A673 (cell line): ENCODE measurements around the gene CAVIN2. TPM values are rescaled to one million over a fixed set of nuclear protein-coding genes. Genes with fewer than 3 reads are reported as not detected.

Experiments used
- BruUV-seq: library from RNA; stranded (reverse); fragments of 400-500 nt; replicated peaks from 2 replicates; lab custom pipeline; 2021; lab: Mats Ljungman, UMichigan
- CTCF ChIA-PET: fragments of 300-600 bp; sonication (Branson Sonifier 250); formaldehyde crosslinking; loops from one replicate; lab custom pipeline; 2022; ENCODE audit warnings: antibody characterized with exemption; lab: Charles Lee
- POLR2A ChIA-PET: fragments of 300-600 bp; sonication (Branson Sonifier 250); formaldehyde crosslinking; loops from one replicate; lab custom pipeline; 2022; ENCODE audit warnings: antibody characterized with exemption; ENCODE audit not compliant: low non-redundant PET; lab: Charles Lee
- DNase-seq: peaks from one replicate; pipeline ENCODE4 v3.0.0-alpha.2; 2015; ENCODE audit warnings: low spot score
- H3K27ac ChIP-seq: fragments of 200-600 bp; sonication (generic); 2 replicates; pipeline ENCODE4 v1.5.1; 2016; ENCODE audit warnings: mixed run types, low read depth, mild to moderate bottlenecking, mixed read lengths, antibody characterized with exemption, low read length; ENCODE audit not compliant: poor library complexity, severe bottlenecking
- H3K27me3 ChIP-seq: fragments of 200-600 bp; sonication (generic); replicated peaks from 2 replicates; pipeline ENCODE4 v1.6.1; 2017; ENCODE audit warnings: mixed run types, low read depth, mild to moderate bottlenecking, mixed read lengths, antibody characterized with exemption, low read length; ENCODE audit not compliant: insufficient read depth, poor library complexity
- H3K36me3 ChIP-seq: fragments of 200-600 bp; sonication (generic); 2 replicates; pipeline ENCODE4 v1.6.1; 2016; ENCODE audit warnings: mixed run types, mild to moderate bottlenecking, mixed read lengths, antibody characterized with exemption, low read length; ENCODE audit not compliant: insufficient read depth, poor library complexity, severe bottlenecking
- H3K4me1 ChIP-seq: fragments of 200-600 bp; sonication (generic); 2 replicates; pipeline ENCODE4 v1.6.1; 2017; ENCODE audit warnings: mixed run types, mild to moderate bottlenecking, mixed read lengths, antibody characterized with exemption, low read length; ENCODE audit not compliant: insufficient read depth, poor library complexity, severe bottlenecking
- H3K4me3 ChIP-seq: fragments of 200-600 bp; sonication (generic); 2 replicates; pipeline ENCODE4 v1.5.1; 2016; ENCODE audit warnings: low read depth, mixed run types, mild to moderate bottlenecking, mixed read lengths, low read length; ENCODE audit not compliant: poor library complexity, severe bottlenecking
- H3K9me3 ChIP-seq: fragments of 200-600 bp; sonication (generic); 2 replicates; pipeline ENCODE4 v1.6.1; 2016; ENCODE audit warnings: mixed run types, low read depth, mild to moderate bottlenecking, mixed read lengths, antibody characterized with exemption, low read length; ENCODE audit not compliant: poor library complexity, severe bottlenecking
- CTCF ChIP-seq: fragments of 300-800, 200-600 bp; sonication (generic); conservative IDR thresholded peaks from 2 replicates; pipeline ENCODE4 v1.5.1; 2017; ENCODE audit warnings: low read depth, mild to moderate bottlenecking, antibody characterized with exemption, low read length, moderate library complexity, mixed read lengths
- EZH2 ChIP-seq: fragments of 200-600 bp; sonication (generic); IDR thresholded peaks from 2 replicates; pipeline ENCODE4 v1.6.1; 2017; ENCODE audit warnings: borderline replicate concordance, low read depth, mild to moderate bottlenecking, mixed read lengths, antibody characterized with exemption, low read length; ENCODE audit not compliant: poor library complexity, severe bottlenecking
- intact Hi-C: fragments of 100-400 bp; cut with micrococcal nuclease; formaldehyde crosslinking; loops from one replicate; pipeline ENCODE4 v1.10.0; 2022; ENCODE audit not compliant: unreplicated experiment
- total RNA-seq: library from RNA; stranded (reverse); gene quantifications from 2 replicates; pipeline ENCODE4 v1.2.3, GENCODE V29; 2021

CAVIN2 gene
- total RNA-seq, 1 experiment from 2014 or later = 0.28 TPM

DNA sequence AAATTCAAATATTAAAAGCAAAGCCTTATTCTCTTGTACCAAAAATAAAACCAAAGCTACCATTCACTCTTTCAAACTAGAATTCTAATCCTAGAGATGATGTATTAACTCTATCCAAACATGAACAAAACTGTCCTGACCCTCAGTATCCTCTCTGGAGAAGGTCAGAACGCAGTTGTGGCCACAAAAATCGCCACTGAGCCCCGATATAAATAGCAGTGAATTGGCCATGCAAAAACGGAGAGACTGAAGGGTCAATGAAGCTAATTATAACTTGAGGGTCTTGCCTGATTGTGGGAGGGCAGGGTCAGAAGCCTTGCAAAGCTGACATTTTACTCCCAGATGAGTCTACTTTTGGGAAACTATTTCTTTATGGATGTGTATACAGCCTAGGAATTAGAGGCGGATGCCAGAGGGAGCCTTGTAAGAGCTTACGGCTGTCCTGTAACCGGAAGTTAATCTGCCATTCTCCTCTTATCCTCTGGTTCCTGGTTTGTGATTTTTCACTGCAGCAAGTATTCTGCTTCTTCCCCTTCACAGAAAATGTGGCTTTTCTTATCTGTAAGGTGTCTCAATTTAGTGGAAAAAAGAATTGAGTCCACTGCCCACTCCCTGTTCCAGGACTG lies 28.1 kb downstream of the CAVIN2 start:
- no TSS peak for BruUV-seq
- POLR2A ChIA-PET = no interaction called here
- no peak overlapping the region for H3K27ac ChIP-seq
- no peaks in the 10 kb centered on the region for H3K9me3 ChIP-seq
- no peaks in the 10 kb centered on the region for H3K4me1 ChIP-seq
- H3K4me3 ChIP-seq = no peak overlapping the region
- intact Hi-C loops = no loop called here
- no peak for DNase-seq
- CTCF ChIA-PET = no interaction called here
- H3K27me3 ChIP-seq = no peaks in the 10 kb centered on the region
- no peaks in the 10 kb centered on the region for H3K36me3 ChIP-seq
- TF ChIP-seq EZH2 (no peak), CTCF (no peak)

GRCh38 chr2:191818133-191818532 lies 28.8 kb downstream of the CAVIN2 start:
- no TSS peak for BruUV-seq
- Histone ChIP-seq H3K4me1 (no peaks in the 10 kb centered on the region), H3K9me3 (no peaks in the 10 kb centered on the region), H3K27ac (no peak overlapping the region), H3K36me3 (no peaks in the 10 kb centered on the region), H3K4me3 (no peak overlapping the region), H3K27me3 (no peaks in the 10 kb centered on the region)
- CTCF ChIA-PET = no interaction called here
- DNase-seq = no peak
- POLR2A ChIA-PET = no interaction called here
- no peak for TF ChIP-seq EZH2
- no peak for TF ChIP-seq CTCF
- intact Hi-C loops = no loop called here

DNA sequence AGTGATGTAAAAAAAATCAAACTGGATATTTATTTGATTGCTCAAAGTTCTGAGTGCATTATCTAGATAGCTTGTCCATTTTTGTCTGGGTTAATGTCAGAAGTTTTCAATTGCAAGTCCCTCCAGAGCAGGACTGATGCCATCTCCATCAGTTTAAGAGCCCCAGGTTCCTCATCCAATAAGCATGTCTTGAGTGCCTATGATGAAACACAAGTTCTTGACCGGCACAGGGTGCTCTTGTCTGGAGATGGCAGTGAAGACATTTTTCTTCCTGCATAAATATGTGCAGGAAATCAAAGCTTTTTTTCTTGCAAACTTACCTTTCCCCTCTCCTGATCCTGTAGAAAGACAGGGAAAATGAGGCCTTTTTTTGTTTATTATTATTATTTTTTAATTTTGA lies 31.9 kb downstream of the CAVIN2 start:
- Histone ChIP-seq H3K9me3 (no peaks in the 10 kb centered on the region), H3K4me3 (no peak overlapping the region), H3K27me3 (no peaks in the 10 kb centered on the region), H3K36me3 (no peaks in the 10 kb centered on the region), H3K4me1 (peaks cover 3% of the 10 kb centered on the region), H3K27ac (no peak overlapping the region)
- intact Hi-C loops = no loop called here
- ChIA-PET POLR2A (no interaction called here), CTCF (interaction anchor here (1.2 kb wide), 1 partner anchor 260 kb away, joined by 5 read pairs; no protein-coding TSS in a partner anchor)
- TF ChIP-seq CTCF (no peak), EZH2 (no peak)
- DNase-seq = no peak
- BruUV-seq = no TSS peak
